GDM1 (cell line): ENCODE data around the gene USP35.

Source experiments
- DNase-seq: peaks from one replicate; lab custom pipeline; 2025; lab: John Stamatoyannopoulos, UW

The USP35 gene

GRCh38 chr11:78234006-78234405 lies 45.3 kb downstream of the USP35 start:
- DNase-seq = no peak

GRCh38 chr11:78237293-78238046 lies 48.8 kb downstream of the USP35 start:
- DNase-seq = no peak

GRCh38 chr11:78239781-78240180 lies 51.1 kb downstream of the USP35 start:
- DNase-seq = no peak

GRCh38 chr11:78241475-78241874 lies 52.8 kb downstream of the USP35 start:
- no peak for DNase-seq

- no peak for DNase-seq
Measured at GRCh38 chr11:78244080-78244479, 55.4 kb downstream of the USP35 start.

- DNase-seq = no peak
Measured at GRCh38 chr11:78244546-78245255, 56.0 kb downstream of the USP35 start.

DNA sequence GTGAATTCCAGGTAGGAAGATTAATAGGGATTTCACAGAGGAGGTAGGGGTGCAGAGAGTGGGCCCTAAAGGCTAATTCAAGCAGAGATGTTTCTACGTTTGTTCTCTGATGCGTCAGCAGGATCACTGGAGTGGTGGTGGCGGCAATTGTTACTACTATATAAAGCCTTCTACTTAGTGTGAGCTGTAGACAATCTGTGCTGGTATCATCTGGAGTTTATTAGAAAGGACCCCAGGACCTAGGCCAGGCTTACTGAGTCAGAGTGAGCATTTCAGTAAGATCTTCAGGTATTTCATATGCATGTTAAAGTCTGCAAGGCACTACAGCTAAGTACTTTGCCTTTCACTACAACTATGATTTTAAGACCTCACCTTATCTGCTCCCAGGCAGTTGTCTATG lies 59.5 kb downstream of the USP35 start:
- DNase-seq = no peak

GRCh38 chr11:78248903-78249302 lies 60.2 kb downstream of the USP35 start:
- no peak for DNase-seq

GRCh38 chr11:78250099-78250498 lies 61.4 kb downstream of the USP35 start:
- DNase-seq = no peak

DNA sequence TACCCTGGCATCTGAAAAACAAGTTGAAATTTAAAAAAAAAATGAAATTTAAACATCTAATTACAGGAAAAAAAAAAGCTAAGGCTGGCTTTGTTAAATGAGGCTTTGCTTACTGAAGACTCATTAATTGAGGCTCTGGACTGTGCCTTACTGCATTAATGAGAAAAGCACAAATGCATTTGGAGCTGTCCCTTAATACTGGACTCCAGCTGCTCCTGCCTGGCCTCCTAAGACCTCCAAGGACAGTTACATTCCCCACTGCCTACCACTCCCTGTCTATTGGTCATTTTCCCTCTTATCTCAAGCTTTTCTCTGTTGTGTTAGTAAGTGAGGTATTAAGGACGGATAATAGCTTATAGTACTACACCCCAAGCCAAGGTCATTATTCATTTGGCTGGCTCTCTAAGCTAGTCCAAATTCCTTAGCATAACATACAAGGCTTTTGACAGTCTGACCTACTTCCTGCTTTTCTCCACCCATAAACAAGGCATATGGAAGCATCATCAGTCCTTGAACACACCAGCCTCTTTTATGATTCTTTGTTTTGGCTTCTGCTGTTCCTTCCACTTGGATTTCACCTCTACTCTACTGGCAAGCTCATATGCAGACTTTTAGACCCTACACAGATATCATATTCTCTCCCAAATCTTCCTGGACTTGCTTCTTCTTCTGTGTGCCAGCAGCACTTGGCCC lies 62.5 kb downstream of the USP35 start:
- no peak for DNase-seq

- no peak for DNase-seq
Measured at GRCh38 chr11:78253797-78254196, 65.1 kb downstream of the USP35 start.

- no peak for DNase-seq
Measured at GRCh38 chr11:78254268-78254667, 65.5 kb downstream of the USP35 start.

DNA sequence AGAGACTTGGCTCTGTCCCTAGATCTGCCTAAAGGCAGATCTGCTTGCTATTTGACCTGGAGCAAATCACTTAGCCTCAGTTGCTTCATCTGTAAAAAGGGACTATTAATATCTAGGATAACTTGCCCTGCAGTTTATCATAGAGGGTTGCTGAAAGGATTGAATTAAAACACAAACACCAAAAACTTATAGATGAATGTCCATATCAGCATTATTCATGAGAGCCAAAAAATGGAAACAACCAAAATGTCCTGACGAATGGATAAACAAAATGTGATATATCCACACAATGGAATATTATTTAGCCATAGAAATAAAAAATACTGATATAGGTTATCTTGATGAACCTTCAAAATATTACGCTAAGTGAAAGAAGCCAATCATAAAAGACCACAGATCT lies 67.2 kb downstream of the USP35 start:
- no peak for DNase-seq

GRCh38 chr11:78256962-78257361 lies 68.2 kb downstream of the USP35 start:
- no peak for DNase-seq

DNA sequence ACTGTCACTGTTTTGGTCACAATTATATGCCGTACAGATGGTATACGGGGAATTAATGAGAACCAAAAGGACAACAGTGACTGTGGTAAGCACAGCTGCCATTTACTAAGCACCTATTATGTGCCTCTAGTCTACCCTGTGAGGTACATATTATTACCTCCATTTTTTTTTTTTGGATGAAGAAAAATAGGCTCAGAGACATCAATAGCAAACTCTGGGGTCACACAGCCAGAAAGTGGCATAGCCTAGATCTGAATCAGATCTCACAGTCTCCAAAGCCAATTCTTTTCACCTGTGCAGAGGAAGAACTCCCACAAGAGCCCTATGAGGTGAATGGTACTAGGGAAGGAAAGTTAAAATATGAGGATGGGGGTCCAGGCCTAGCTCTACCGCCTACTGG lies 68.9 kb downstream of the USP35 start:
- no peak for DNase-seq

DNA sequence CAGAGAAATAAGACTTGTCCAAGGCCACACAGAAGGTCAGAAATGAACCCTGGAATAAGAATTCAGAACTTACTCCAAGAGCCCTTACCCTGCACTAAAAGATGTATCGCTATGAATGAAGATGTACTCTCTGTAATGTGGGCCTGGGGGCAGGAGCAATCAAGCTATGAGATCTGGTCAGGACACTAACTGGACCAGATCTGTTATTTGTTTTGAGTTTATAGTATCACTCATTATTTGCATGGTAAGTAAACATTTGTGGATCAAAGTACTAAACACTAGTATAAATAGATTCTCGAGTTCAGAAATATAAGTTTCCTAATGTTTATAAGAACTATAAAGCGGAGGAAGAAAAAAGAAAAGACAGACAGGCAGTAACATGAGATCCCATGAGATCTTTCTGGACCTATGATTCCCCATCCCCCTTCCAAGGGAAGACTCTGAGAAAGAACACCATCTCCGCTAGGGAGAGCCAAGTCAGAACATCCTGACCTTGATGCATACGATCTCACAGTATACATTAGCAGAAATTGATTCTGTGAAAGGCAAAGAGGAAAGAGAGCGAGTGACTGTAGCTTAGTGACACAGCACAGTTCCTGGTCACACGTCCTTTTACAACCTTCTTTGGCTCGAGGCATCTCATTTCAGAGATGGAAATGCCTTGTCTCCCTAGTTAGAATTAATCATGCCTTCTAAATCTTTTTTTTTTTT lies 71.2 kb downstream of the USP35 start:
- no peak for DNase-seq

DNA sequence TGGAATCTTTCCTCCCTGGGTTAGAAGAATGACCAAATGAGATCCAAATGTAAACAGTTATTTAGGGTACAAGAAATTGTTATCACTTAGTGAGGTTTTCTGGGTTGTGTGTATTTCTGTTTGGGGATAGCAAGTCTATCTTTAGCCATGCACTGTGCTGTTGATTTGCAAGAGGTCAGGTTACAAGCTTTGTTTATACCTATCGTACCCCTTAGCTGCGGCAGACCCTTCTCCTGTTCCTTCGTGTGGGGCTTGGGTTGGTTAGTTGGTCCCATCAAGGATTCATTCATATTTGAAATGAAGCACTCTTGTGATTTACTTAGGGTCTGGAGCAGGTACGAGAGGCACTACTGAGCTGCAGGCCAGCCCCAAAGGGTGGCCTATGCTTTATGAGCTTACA lies 72.6 kb downstream of the USP35 start:
- no peak for DNase-seq

DNA sequence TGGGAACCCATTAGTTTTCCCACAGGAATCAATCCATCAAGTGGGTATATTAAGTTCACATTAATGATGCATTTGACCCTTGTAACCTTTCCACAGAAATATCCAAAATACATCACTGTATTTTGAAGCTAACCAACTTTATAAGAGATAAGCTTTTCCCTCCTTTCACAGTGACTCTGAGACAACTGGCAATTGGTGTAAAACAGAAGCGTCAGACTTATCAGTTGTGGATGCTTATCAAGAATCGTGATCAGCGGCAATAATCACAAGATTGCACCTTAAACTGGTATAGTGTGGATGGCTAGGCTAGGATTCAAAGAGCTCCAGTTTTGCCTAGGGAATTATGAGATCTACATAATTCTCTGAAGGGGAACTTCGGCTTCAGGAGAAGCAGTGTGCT lies 73.1 kb downstream of the USP35 start:
- no peak for DNase-seq

GRCh38 chr11:78262238-78262637 lies 73.5 kb downstream of the USP35 start:
- DNase-seq = no peak

GRCh38 chr11:78262691-78263090 lies 74.0 kb downstream of the USP35 start:
- DNase-seq = no peak
